A549 (cell line): ENCODE results near the gene ABCA2. TPM values are rescaled to one million over a fixed set of nuclear protein-coding genes. Genes with fewer than 3 reads are reported as not detected.

Experiments used
- ATAC-seq, 2 experiments: fragments of 200-7000 bp in 1 of 2; fragments of >200 bp in 1 of 2; cut with Nextera tagmentation in 1 of 2; cut with Tn5 transposase in 1 of 2; 3 replicates each; pipeline versions ENCODE4 v1.8.0 to v1.9.1; 2018 to 2020; ENCODE audit warnings: mild to moderate bottlenecking in 1 of 2, moderate library complexity in 1 of 2
- CTCF ChIA-PET: fragments of 300-600 bp; sonication (Branson Sonifier 250); formaldehyde crosslinking; extraction: SDS; loops from one replicate; lab custom pipeline; 2021; ENCODE audit warnings: antibody characterized with exemption, inconsistent platforms; lab: Yijun Ruan, JAX
- POLR2A ChIA-PET: fragments of 350-600 bp; formaldehyde crosslinking; extraction: SDS; loops from one replicate; lab custom pipeline; 2021; ENCODE audit warnings: antibody characterized with exemption, inconsistent platforms; lab: Yijun Ruan, JAX
- DNase-seq, 2 experiments: peaks; one replicate each; pipeline versions ENCODE4 v3.0.0 to v3.0.0-alpha.2; 2011 to 2016; ENCODE audit warnings: low read depth in 1 of 2, low spot score in 1 of 2
- FAIRE-seq: peaks from 2 replicates; lab custom pipeline; 2011; peaks lifted over from hg19 to GRCh38; lab: Jason Lieb, UNC
- H3K27ac ChIP-seq, 2 experiments: fragments of >200 bp; sonication (Bioruptor Twin); formaldehyde crosslinking; 3 replicates each; pipeline ENCODE4 v1.5.1; 2016 to 2017
- H3K4me1 ChIP-seq: fragments of >200 bp; sonication (Bioruptor Twin); formaldehyde crosslinking; 3 replicates; pipeline ENCODE4 v1.6.1; 2016
- H3K4me2 ChIP-seq: fragments of >200 bp; sonication (Bioruptor Twin); formaldehyde crosslinking; 3 replicates; pipeline ENCODE4 v1.6.1; 2016
- H3K4me3 ChIP-seq: fragments of >200 bp; sonication (Bioruptor Twin); formaldehyde crosslinking; 3 replicates; pipeline ENCODE4 v1.5.1; 2016
- H3K9me3 ChIP-seq: fragments of >200 bp; sonication (Bioruptor Twin); formaldehyde crosslinking; 3 replicates; pipeline ENCODE4 v1.6.1; 2016
- BHLHE40 ChIP-seq: IDR thresholded peaks from 2 replicates; pipeline ENCODE4 v1.6.1; 2012; ENCODE audit warnings: low read depth, low read length, inconsistent platforms
- CBX8 ChIP-seq: fragments of 200-600 bp; sonication (generic); IDR thresholded peaks from 2 replicates; pipeline ENCODE4 v1.6.1; 2016
- CEBPB ChIP-seq, 2 experiments: fragments of >200 bp in 1 of 2; sonication (Bioruptor Twin) in 1 of 2; formaldehyde crosslinking in 1 of 2; IDR thresholded peaks; 2 replicates each; pipeline ENCODE4 v1.6.1; 2012 to 2016
- EHF ChIP-seq: fragments of 250-450 bp; sonication (Bioruptor Pico); IDR thresholded peaks from 2 replicates; pipeline ENCODE4 v1.5.0; 2020; ENCODE audit warnings: mild to moderate bottlenecking
- ELK1 ChIP-seq: fragments of 150-350 bp; IDR thresholded peaks from 2 replicates; pipeline ENCODE4 v1.6.1; 2014; ENCODE audit warnings: low read depth, mild to moderate bottlenecking, low read length
- ESRRA ChIP-seq: fragments of 150-350 bp; IDR thresholded peaks from 2 replicates; pipeline ENCODE4 v1.6.1; 2014; ENCODE audit warnings: mild to moderate bottlenecking, low read length, borderline replicate concordance
- FOXS1 ChIP-seq: fragments of 250-450 bp; sonication (Bioruptor Pico); IDR thresholded peaks from 2 replicates; pipeline ENCODE4 v1.5.0; 2020; ENCODE audit warnings: mild to moderate bottlenecking, moderate library complexity
- HEYL ChIP-seq: fragments of 250-450 bp; sonication (Bioruptor Pico); IDR thresholded peaks from 2 replicates; pipeline ENCODE4 v1.8.0; 2021; ENCODE audit warnings: mild to moderate bottlenecking, moderate library complexity
- HMGXB4 ChIP-seq: fragments of 250-450 bp; sonication (Bioruptor Pico); IDR thresholded peaks from 2 replicates; pipeline ENCODE4 v1.5.0; 2021; ENCODE audit warnings: mild to moderate bottlenecking, moderate library complexity, borderline replicate concordance
- HOXB13 ChIP-seq: fragments of 250-450 bp; sonication (Bioruptor Pico); IDR thresholded peaks from 2 replicates; pipeline ENCODE4 v1.5.0; 2020; ENCODE audit warnings: low read depth, mild to moderate bottlenecking, moderate library complexity
- KDM1A ChIP-seq: fragments of 200-600 bp; sonication (generic); IDR thresholded peaks from 2 replicates; pipeline ENCODE4 v1.6.1; 2016; ENCODE audit warnings: low read depth, mild to moderate bottlenecking
- NPAS2 ChIP-seq: fragments of 250-450 bp; sonication (Bioruptor Pico); IDR thresholded peaks from 2 replicates; pipeline ENCODE4 v1.8.0; 2022; ENCODE audit warnings: mild to moderate bottlenecking, moderate library complexity, borderline replicate concordance
- PHF8 ChIP-seq: fragments of 200-600 bp; sonication (generic); IDR thresholded peaks from 2 replicates; pipeline ENCODE4 v1.6.1; 2016; ENCODE audit warnings: low read depth, mild to moderate bottlenecking, antibody characterized with exemption, moderate library complexity, borderline replicate concordance
- POLR2A ChIP-seq: IDR thresholded peaks from 2 replicates; pipeline ENCODE4 v1.6.1; 2012; ENCODE audit warnings: mild to moderate bottlenecking, low read length
- RARB ChIP-seq: fragments of 250-450 bp; sonication (Bioruptor Pico); IDR thresholded peaks from 2 replicates; pipeline ENCODE4 v1.8.0; 2021; ENCODE audit warnings: mild to moderate bottlenecking, moderate library complexity
- RCOR1 ChIP-seq: fragments of 150-350 bp; IDR thresholded peaks from 2 replicates; pipeline ENCODE4 v1.6.1; 2014; ENCODE audit warnings: antibody characterized with exemption, low read length, low read depth
- SMC3 ChIP-seq: fragments of >200 bp; sonication (Bioruptor Twin); formaldehyde crosslinking; IDR thresholded peaks from 3 replicates; pipeline ENCODE4 v1.6.1; 2018; ENCODE audit warnings: inconsistent platforms
- SREBF2 ChIP-seq: fragments of 450-650 bp; IDR thresholded peaks from 2 replicates; pipeline ENCODE4 v1.6.1; 2014; ENCODE audit warnings: mild to moderate bottlenecking, moderate library complexity
- TFCP2L1 ChIP-seq: fragments of 250-450 bp; sonication (Bioruptor Pico); IDR thresholded peaks from 2 replicates; pipeline ENCODE4 v1.5.0; 2021; ENCODE audit warnings: mild to moderate bottlenecking
- TP53 ChIP-seq: fragments of 250-450 bp; sonication (Bioruptor Pico); IDR thresholded peaks from 2 replicates; pipeline ENCODE4 v1.5.0; 2021; ENCODE audit warnings: mild to moderate bottlenecking, moderate library complexity
- ZSCAN20 ChIP-seq: fragments of 250-450 bp; sonication (Bioruptor Pico); IDR thresholded peaks from 2 replicates; pipeline ENCODE4 v1.8.0; 2022; ENCODE audit warnings: mild to moderate bottlenecking, moderate library complexity
- WGBS: methylation state at CpG from one replicate; pipeline ENCODE4 v1.1.6; 2017; ENCODE audit errors: missing lambda C conversion rate; 5-methylcytosine and 5-hydroxymethylcytosine counted together
- polyA plus RNA-seq, 4 experiments: library from polyadenylated mRNA; depleted of rRNA in 3 of 4; stranded (reverse); fragments of >200 nt; fragmentation: RNase III in 1 of 4; extraction: RNeasy Plus Mini Kit Qiagen cat#74134 plus additional on column Dnase treatment in 1 of 4; gene quantifications; 2 replicates in 3 of 4; 3 replicates in 1 of 4; pipeline ENCODE4 v1.2.3, GENCODE V29; 2011 to 2017
- TF ChIP-seq, protein P1 (sequence below): fragments of 450-650 bp; IDR thresholded peaks from 2 replicates; pipeline ENCODE4 v1.6.1; 2014; ENCODE audit warnings: antibody characterized with exemption
- TF ChIP-seq, protein P2 (sequence below): IDR thresholded peaks from 2 replicates; pipeline ENCODE4 v1.6.1; 2012
- TF ChIP-seq, protein P3 (sequence below): IDR thresholded peaks from 2 replicates; pipeline ENCODE4 v1.6.1; 2012
- TF ChIP-seq, protein P4 (sequence below): fragments of >200 bp; sonication (Bioruptor Twin); formaldehyde crosslinking; IDR thresholded peaks from 2 replicates; pipeline ENCODE4 v1.6.1; 2016

The ABCA2 gene
- polyA plus RNA-seq, 2 of the 4 experiments (the other 2 are of a cell fraction): 8.3 to 24.7 TPM

DNA sequence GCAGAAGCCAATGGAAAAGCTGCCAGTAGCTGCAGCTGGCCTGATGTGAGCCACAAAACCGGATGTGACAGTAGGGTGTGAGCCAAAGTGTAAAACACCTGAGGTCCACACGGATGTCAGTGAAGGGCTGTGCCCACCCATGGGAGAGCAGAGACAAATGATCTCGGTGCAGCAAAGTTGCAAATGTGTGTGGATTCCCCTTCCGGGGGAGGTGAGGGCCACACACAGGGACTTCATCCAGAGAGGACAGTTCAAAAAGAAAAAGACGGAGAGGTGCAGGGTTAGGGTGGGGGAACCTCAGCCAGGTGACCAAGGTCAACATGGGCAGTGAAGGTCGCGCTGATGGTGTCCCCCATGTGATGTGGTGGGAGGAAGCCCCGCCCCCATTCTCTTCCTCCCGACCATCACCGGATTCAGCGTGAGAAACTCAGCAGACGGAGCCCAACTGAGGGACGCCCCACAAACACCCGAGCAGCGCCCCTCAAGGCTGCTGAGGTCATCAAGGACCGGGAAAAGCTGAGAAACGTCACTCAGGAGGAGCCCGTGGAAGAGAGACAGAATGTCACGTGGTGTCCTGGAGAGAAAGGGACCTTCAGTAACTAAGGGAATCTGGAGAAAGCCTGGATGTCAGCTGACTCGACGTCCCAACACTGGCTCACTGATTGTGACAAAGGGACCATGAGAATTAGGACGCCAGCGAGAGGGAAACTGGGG lies 62.1 kb downstream of the ABCA2 start:
- WGBS: 69% methylated on average over 21 of the region's 23 CpGs
- FAIRE-seq: no peak
- ChIA-PET CTCF (interaction anchor here (1.1 to 1.5 kb wide), 5 partner anchors 10 to 38 kb away, joined by 3 to 5 read pairs (median 3); partner anchors contain the start of gene PAXX), POLR2A (no interaction called here)
- H3K9me3 ChIP-seq: no peaks in the 10 kb centered on the region
- ATAC-seq: no peak
- no peak overlapping the region for H3K4me2 ChIP-seq
- no peak overlapping the region for H3K4me3 ChIP-seq
- no peak for DNase-seq
- TF ChIP-seq EHF (CRISPR knock-in tag) (no peak), ZSCAN20 (CRISPR knock-in tag) (no peak), HMGXB4 (CRISPR knock-in tag) (no peak), ESRRA (no peak), RCOR1 (no peak), RARB (CRISPR knock-in tag) (no peak), BHLHE40 (no peak)
- TF ChIP-seq, protein P1, sequence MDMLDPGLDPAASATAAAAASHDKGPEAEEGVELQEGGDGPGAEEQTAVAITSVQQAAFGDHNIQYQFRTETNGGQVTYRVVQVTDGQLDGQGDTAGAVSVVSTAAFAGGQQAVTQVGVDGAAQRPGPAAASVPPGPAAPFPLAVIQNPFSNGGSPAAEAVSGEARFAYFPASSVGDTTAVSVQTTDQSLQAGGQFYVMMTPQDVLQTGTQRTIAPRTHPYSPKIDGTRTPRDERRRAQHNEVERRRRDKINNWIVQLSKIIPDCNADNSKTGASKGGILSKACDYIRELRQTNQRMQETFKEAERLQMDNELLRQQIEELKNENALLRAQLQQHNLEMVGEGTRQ: 0 out of 2 replicates have a peak, but pooled peaks have one; percentile 7
- no peak overlapping the region; a peak in 1 of 6 replicates for H3K27ac ChIP-seq
- peaks cover 15% of the 10 kb centered on the region; the same call in 2 of the 3 replicates for H3K4me1 ChIP-seq

DNA sequence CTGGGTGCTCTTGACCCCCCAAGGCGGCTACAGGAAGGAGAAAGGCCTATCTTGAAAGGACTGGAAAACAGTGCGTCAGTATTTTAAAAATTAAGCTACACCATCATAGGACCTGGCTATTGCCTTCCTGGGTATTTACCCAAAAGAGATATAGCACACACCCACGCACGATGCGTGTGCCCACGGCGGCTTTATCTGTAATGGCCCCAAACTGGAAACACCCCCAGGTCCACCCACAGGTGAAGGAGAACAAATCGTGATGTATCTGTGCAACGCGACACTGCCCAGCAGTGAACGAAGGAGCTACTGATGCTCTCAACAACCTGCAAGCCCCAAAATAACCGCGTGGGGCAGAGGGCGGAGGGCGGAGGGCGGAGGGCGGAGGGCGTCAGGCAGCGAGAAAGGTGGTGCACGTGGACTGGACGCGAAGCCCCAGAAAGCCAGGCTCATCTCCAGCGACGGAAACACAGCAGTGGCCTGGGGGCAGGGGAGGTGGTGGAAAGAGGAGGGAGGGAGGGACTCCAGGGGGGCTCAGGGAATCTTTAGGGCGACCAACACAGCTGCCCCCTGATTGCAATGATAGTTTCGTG lies 63.1 kb downstream of the ABCA2 start:
- Histone ChIP-seq H3K27ac (peak overlapping the region in 1 of 2 experiments; percentile 75; a peak in 3 of 6 replicates), H3K4me3 (no peak overlapping the region), H3K4me2 (peak overlapping the region; percentile 40; the same call in 2 of the 3 replicates), H3K4me1 (peaks cover 15% of the 10 kb centered on the region; the same call in 2 of the 3 replicates)
- POLR2A ChIA-PET: no interaction called here
- no peak for FAIRE-seq
- no peak for DNase-seq
- TF ChIP-seq CEBPB (IDR thresholded peaks at IDR 0.05) (no peak), HEYL (CRISPR knock-in tag) (no peak), PHF8 (no peak), TP53 (CRISPR knock-in tag) (no peak), RARB (CRISPR knock-in tag) (no peak), KDM1A (no peak), SREBF2 (no peak), FOXS1 (CRISPR knock-in tag) (no peak), HOXB13 (CRISPR knock-in tag) (no peak)
- TF ChIP-seq, protein P2, sequence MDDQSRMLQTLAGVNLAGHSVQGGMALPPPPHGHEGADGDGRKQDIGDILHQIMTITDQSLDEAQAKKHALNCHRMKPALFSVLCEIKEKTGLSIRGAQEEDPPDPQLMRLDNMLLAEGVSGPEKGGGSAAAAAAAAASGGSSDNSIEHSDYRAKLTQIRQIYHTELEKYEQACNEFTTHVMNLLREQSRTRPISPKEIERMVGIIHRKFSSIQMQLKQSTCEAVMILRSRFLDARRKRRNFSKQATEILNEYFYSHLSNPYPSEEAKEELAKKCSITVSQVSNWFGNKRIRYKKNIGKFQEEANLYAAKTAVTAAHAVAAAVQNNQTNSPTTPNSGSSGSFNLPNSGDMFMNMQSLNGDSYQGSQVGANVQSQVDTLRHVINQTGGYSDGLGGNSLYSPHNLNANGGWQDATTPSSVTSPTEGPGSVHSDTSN: no peak
- TF ChIP-seq, all 56 proteins: peak for 0
- no peaks in the 10 kb centered on the region for H3K9me3 ChIP-seq
- no peak for ATAC-seq
- WGBS: 91% methylated on average over 26 of the region's 26 CpGs
- CTCF ChIA-PET: interaction anchor here (0.6 to 1.5 kb wide), 9 partner anchors 8 to 177 kb away, joined by 3 to 9 read pairs (median 3); partner anchors contain the start of gene PAXX

DNA sequence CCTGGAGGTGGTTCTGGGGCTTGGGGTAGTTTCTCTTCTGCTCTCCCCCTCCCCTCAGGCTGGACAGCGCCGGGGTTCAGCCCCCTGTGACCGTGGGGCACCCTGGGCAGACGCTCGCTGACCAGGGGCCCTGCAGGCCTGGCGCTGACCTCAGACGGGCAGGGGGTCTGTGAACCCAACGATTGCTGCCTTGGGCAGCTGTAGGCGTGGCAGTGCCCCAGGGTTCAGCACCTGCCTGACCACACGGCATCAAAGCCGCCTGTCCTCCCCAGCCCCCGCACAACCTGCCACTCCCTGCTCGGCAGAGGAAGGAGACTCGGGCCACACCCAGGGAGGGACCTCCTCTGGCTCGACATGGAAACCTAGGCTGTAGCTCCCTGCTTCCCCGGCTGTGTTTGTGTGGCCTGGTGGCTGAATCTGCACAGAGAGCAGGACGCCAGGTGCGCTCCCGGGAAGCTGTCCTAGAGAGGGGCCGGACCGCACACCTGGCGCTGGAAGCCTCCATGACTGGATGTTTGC lies 63.8 kb downstream of the ABCA2 start:
- ChIA-PET CTCF (interaction anchor here (0.7 to 1.4 kb wide), 7 partner anchors 9 to 176 kb away, joined by 3 to 9 read pairs (median 3); partner anchors contain the start of gene PAXX), POLR2A (no interaction called here)
- H3K9me3 ChIP-seq: no peaks in the 10 kb centered on the region
- FAIRE-seq (no peak), ATAC-seq (peak in 1 of 2 experiments; percentile 35; a peak in 3 of 6 replicates), DNase-seq (no peak)
- peak overlapping the region; percentile 40 for H3K4me2 ChIP-seq
- H3K4me1 ChIP-seq: peaks cover 15% of the 10 kb centered on the region; the same call in 2 of the 3 replicates
- H3K27ac ChIP-seq: peak overlapping the region; percentile 9 to 75; a peak in 4 of 6 replicates
- H3K4me3 ChIP-seq: no peak overlapping the region
- 64% methylated on average over 16 of the region's 22 CpGs for WGBS
- TF ChIP-seq HOXB13 (CRISPR knock-in tag) (no peak), TFCP2L1 (CRISPR knock-in tag) (no peak), CBX8 (no peak), POLR2A (no peak), SMC3 (no peak), BHLHE40 (no peak), ZSCAN20 (CRISPR knock-in tag) (no peak), PHF8 (no peak), ELK1 (no peak), NPAS2 (CRISPR knock-in tag) (no peak)
- TF ChIP-seq, protein P3, sequence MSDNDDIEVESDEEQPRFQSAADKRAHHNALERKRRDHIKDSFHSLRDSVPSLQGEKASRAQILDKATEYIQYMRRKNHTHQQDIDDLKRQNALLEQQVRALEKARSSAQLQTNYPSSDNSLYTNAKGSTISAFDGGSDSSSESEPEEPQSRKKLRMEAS: no peak
- TF ChIP-seq, protein P2: no peak
- TF ChIP-seq, protein P4, sequence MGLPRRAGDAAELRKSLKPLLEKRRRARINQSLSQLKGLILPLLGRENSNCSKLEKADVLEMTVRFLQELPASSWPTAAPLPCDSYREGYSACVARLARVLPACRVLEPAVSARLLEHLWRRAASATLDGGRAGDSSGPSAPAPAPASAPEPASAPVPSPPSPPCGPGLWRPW: no peak
